SK-N-SH treated with all-trans-retinoic acid at 6 μM for 48 hours (cell line): ENCODE data around the gene CCDC85C.

Experiments
- ATAC-seq: fragments of 200-7000 bp; cut with Tn5 transposase; 3 replicates; pipeline ENCODE4 v1.9.1; 2020; ENCODE audit warnings: mild to moderate bottlenecking, moderate library complexity
- ARNTL ChIP-seq: fragments of 450-650 bp; formaldehyde crosslinking; IDR thresholded peaks from 2 replicates; pipeline ENCODE4 v1.5.0; 2020; ENCODE audit warnings: low read depth, mild to moderate bottlenecking, moderate library complexity, borderline replicate concordance
- BACH2 ChIP-seq: fragments of 250-450 bp; sonication (Bioruptor Pico); IDR thresholded peaks from 2 replicates; pipeline ENCODE4 v1.9.0; 2021; ENCODE audit warnings: mild to moderate bottlenecking, borderline replicate concordance
- CREB5 ChIP-seq: fragments of 250-450 bp; sonication (Bioruptor Pico); IDR thresholded peaks from 2 replicates; pipeline ENCODE4 v1.5.1; 2020; ENCODE audit warnings: low read depth, mild to moderate bottlenecking, moderate library complexity
- CSDC2 ChIP-seq: fragments of 250-450 bp; sonication (Bioruptor Pico); IDR thresholded peaks from 2 replicates; pipeline ENCODE4 v1.5.0; 2020; ENCODE audit warnings: mild to moderate bottlenecking, moderate library complexity
- ESRRG ChIP-seq: fragments of 250-450 bp; sonication (Bioruptor Pico); IDR thresholded peaks from 2 replicates; pipeline ENCODE4 v1.6.1; 2021; ENCODE audit warnings: mild to moderate bottlenecking
- GLIS3 ChIP-seq: fragments of 250-450 bp; sonication (Bioruptor Pico); IDR thresholded peaks from 2 replicates; pipeline ENCODE4 v1.5.0; 2020; ENCODE audit warnings: mild to moderate bottlenecking, moderate library complexity
- POU6F1 ChIP-seq: fragments of 250-450 bp; sonication (Bioruptor Pico); IDR thresholded peaks from 2 replicates; pipeline ENCODE4 v1.8.0; 2021; ENCODE audit warnings: low read depth, mild to moderate bottlenecking, moderate library complexity, borderline replicate concordance
- PPARA ChIP-seq: fragments of 250-450 bp; sonication (Bioruptor Pico); IDR thresholded peaks from 2 replicates; pipeline ENCODE4 v1.5.0; 2020; ENCODE audit warnings: mild to moderate bottlenecking, borderline replicate concordance
- RARB ChIP-seq: fragments of 250-450 bp; sonication (Bioruptor Pico); IDR thresholded peaks from 2 replicates; pipeline ENCODE4 v1.8.0; 2021; ENCODE audit warnings: mild to moderate bottlenecking, moderate library complexity
- TCF4 ChIP-seq: fragments of 250-450 bp; sonication (Bioruptor Pico); IDR thresholded peaks from 2 replicates; pipeline ENCODE4 v1.8.0; 2021; ENCODE audit warnings: mild to moderate bottlenecking, moderate library complexity, borderline replicate concordance
- TOX ChIP-seq: fragments of 250-450 bp; sonication (Bioruptor Pico); IDR thresholded peaks from 2 replicates; pipeline ENCODE4 v1.8.0; 2021; ENCODE audit warnings: mild to moderate bottlenecking, moderate library complexity, borderline replicate concordance
- TSHZ2 ChIP-seq: fragments of 250-450 bp; sonication (Bioruptor Pico); IDR thresholded peaks from 2 replicates; pipeline ENCODE4 v1.5.0; 2020; ENCODE audit warnings: mild to moderate bottlenecking, moderate library complexity
- ZC3H10 ChIP-seq: fragments of 250-450 bp; sonication (Bioruptor Pico); IDR thresholded peaks from 2 replicates; pipeline ENCODE4 v1.5.1; 2021; ENCODE audit warnings: mild to moderate bottlenecking, moderate library complexity
- ZFP3 ChIP-seq: fragments of 250-450 bp; sonication (Bioruptor Pico); IDR thresholded peaks from 2 replicates; pipeline ENCODE4 v1.5.0; 2020; ENCODE audit warnings: mild to moderate bottlenecking, moderate library complexity
- ZFP30 ChIP-seq: fragments of 450-650 bp; formaldehyde crosslinking; IDR thresholded peaks from 2 replicates; pipeline ENCODE4 v1.5.0; 2022; ENCODE audit warnings: mild to moderate bottlenecking, moderate library complexity
- ZNF565 ChIP-seq: fragments of 450-650 bp; formaldehyde crosslinking; conservative IDR thresholded peaks from 2 replicates; pipeline ENCODE4 v1.5.0; 2020; ENCODE audit warnings: low read depth, mild to moderate bottlenecking, moderate library complexity
- ZNF70 ChIP-seq: fragments of 450-650 bp; formaldehyde crosslinking; IDR thresholded peaks from 2 replicates; pipeline ENCODE4 v1.5.0; 2020; ENCODE audit warnings: mild to moderate bottlenecking, moderate library complexity

The CCDC85C gene

GRCh38 chr14:99606359-99606758 is 2.4 kb upstream of the CCDC85C start (continued):
- TF ChIP-seq ZFP3 (CRISPR knock-in tag) (no peak), CSDC2 (CRISPR knock-in tag) (no peak), TOX (CRISPR knock-in tag) (no peak), ARNTL (CRISPR knock-in tag) (no peak), BACH2 (CRISPR knock-in tag) (no peak)

GRCh38 chr14:99605299-99605961 is 1.4 kb upstream of the CCDC85C start:
- peak; percentile 66 for ATAC-seq

GRCh38 chr14:99604766-99605298 is 825 bp upstream of the CCDC85C start:
- TF ChIP-seq ZNF70 (CRISPR knock-in tag) (peak; percentile 52; the same call in 1 of the 2 replicates), RARB (CRISPR knock-in tag) (no peak)
- ATAC-seq, result peak; percentile 78

More at GRCh38 chr14:99605299-99605961, 1.4 kb upstream of the CCDC85C start:
- TF ChIP-seq ZFP30 (CRISPR knock-in tag), result no peak
- TF ChIP-seq POU6F1, result no peak
- no peak for TF ChIP-seq PPARA (CRISPR knock-in tag)

GRCh38 chr14:99604278-99604765 is 315 bp upstream of the CCDC85C start:
- no peak for TF ChIP-seq PPARA (CRISPR knock-in tag)
- TF ChIP-seq RARB (CRISPR knock-in tag), result no peak
- TF ChIP-seq ZFP30 (CRISPR knock-in tag), result no peak
- no peak for TF ChIP-seq TSHZ2 (CRISPR knock-in tag)
- no peak for TF ChIP-seq ARNTL (CRISPR knock-in tag)
- no peak for TF ChIP-seq ESRRG (CRISPR knock-in tag)
- TF ChIP-seq TCF4 (CRISPR knock-in tag), result no peak
- no peak for TF ChIP-seq ZC3H10
- TF ChIP-seq GLIS3, result no peak
- TF ChIP-seq BACH2 (CRISPR knock-in tag), result no peak
- ATAC-seq, result peak; percentile 87

GRCh38 chr14:99602788-99603415 is 1.1 kb downstream of the CCDC85C start:
- ATAC-seq, result no peak
- TF ChIP-seq ZNF565, result no peak
- TF ChIP-seq ZFP3 (CRISPR knock-in tag), result no peak

GRCh38 chr14:99602054-99602787 is 1.8 kb downstream of the CCDC85C start:
- TF ChIP-seq CREB5 (CRISPR knock-in tag) (no peak), ESRRG (CRISPR knock-in tag) (no peak)
- ATAC-seq, result no peak
